ENCODE data around the gene ENOX1.

- TF ChIP-seq, protein P1, sequence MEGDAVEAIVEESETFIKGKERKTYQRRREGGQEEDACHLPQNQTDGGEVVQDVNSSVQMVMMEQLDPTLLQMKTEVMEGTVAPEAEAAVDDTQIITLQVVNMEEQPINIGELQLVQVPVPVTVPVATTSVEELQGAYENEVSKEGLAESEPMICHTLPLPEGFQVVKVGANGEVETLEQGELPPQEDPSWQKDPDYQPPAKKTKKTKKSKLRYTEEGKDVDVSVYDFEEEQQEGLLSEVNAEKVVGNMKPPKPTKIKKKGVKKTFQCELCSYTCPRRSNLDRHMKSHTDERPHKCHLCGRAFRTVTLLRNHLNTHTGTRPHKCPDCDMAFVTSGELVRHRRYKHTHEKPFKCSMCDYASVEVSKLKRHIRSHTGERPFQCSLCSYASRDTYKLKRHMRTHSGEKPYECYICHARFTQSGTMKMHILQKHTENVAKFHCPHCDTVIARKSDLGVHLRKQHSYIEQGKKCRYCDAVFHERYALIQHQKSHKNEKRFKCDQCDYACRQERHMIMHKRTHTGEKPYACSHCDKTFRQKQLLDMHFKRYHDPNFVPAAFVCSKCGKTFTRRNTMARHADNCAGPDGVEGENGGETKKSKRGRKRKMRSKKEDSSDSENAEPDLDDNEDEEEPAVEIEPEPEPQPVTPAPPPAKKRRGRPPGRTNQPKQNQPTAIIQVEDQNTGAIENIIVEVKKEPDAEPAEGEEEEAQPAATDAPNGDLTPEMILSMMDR (IDR thresholded peaks at IDR 0.05; ENCODE audit: low read length) = no peak
- no peak for TF ChIP-seq EZH2 (IDR thresholded peaks at IDR 0.05; ENCODE audit: borderline replicate concordance, low read length)
These were observed 58.9 kb downstream of the ENOX1 start for GRCh38 chr13:43727856-43728255.

Data from OCI-LY1 (cell line).